HS-27A (cell line): ENCODE measurements around the gene COL27A1.
"Not testable (repeated sequence)": the region's sequence is repeated elsewhere in the genome, so short reads cannot be mapped to it uniquely, and the experiment has no call there.

ENCODE experiments used
- DNase-seq: peaks from one replicate; pipeline ENCODE4 v3.0.0-alpha.2; 2012; ENCODE audit warnings: low read depth, missing footprints

Gene COL27A1

DNA sequence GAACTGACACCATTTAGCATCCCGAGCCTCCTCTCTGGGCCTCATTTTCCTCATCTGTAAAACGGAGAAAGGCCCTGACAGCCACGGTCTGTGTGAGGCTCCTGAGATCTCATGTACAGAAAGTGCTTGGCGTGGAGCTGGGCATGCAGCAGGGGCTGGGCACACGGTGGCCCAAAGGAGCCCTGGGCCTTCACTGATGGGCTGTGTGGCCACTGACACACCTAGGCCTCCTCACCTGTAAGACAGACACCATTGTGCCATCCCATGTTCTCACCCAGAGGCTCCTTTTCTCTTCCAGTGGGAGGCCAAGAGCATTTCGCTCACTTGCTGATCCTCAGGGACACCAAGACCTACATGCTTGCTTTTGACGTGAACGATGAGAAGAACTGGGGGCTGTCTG lies 169.2 kb downstream of the COL27A1 start:
- no peak for DNase-seq

DNA sequence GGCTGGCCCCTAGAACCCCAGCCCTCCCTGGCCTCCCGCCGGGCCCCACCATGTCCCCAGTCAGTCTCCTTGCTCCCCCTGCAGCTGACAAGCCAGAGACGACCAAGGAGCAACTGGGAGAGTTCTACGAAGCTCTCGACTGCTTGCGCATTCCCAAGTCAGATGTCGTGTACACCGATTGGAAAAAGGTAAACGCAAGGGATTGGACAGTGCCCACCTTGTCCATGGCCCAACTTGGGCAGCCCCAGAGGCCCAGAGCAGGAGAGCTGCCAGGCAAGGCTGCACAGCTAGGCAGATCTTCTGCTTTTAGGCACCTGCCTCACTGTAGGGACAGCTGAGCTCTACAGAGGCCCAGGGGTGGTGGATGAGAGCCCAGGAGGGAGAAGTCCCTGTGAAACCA lies 169.6 kb downstream of the COL27A1 start:
- not testable (repeated sequence) for DNase-seq

DNA sequence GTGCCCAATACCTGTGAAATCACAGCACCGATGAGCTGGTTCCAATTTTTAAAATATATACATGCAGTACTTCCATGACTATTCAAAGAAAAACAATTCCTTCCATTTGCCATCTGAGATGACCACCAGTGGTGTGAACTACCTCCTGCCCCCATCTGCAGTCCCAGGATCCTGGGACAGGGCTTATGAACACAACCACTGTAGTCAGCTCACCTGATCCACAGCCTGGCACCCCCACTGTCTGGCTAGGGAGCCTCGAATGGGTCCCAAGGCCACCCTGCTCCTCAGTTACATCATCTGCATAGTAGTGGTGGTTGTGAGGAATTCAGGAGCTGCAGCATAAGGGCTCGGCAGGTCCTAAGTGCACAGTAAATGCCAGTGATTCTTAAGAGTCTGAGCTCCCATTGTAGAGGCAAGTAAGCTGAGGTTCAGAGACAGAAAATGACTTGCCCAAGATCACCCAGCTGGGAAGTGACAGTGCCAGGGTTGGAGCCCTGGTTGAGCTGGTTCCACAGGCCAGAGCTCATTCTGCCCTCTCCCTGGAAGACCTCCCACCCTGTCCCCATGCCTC lies 170.4 kb downstream of the COL27A1 start:
- DNase-seq: not testable (repeated sequence)

DNA sequence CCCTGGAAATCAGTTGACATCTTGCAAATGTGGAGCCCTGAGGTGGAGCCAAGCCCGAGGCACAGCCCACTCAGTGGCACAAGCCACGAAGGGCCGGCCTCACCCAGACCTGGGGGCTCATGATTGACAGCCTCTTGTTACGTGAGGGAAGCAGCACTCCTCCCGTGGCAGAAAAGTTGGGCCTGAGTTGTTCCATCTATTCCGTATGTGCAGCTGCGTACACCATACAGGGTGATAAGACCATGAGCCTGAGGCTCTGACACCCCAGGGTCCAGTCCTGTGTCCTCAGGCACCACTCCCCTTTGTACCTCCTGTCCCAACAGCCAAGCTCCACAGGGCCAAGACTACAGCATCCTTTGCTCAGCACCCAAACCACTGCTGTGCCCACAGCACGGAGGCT lies 172.4 kb downstream of the COL27A1 start:
- DNase-seq: no peak

DNA sequence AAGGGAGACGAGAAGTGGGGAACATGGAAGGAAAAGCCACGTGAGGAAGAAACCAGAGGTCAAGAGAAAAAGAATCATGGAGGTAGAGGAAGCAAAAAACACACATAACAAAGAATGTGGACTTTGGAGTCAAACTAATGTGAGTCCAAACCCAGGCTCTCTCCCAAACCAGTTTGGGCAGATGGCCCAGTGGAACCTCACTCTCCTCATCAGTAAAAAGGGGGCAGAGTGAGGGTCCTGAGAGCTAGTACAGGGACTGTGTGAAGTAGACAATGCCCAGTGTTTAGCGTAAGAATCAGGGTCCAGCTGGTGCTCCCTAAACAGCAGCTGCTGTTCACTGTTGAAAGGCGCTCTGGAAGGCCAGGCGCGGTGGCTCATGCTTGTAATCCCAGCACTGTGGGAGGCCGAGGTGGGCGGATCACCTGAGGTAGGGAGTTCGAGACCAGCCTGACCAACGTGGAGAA lies 173.1 kb downstream of the COL27A1 start:
- not testable (repeated sequence) for DNase-seq

DNA sequence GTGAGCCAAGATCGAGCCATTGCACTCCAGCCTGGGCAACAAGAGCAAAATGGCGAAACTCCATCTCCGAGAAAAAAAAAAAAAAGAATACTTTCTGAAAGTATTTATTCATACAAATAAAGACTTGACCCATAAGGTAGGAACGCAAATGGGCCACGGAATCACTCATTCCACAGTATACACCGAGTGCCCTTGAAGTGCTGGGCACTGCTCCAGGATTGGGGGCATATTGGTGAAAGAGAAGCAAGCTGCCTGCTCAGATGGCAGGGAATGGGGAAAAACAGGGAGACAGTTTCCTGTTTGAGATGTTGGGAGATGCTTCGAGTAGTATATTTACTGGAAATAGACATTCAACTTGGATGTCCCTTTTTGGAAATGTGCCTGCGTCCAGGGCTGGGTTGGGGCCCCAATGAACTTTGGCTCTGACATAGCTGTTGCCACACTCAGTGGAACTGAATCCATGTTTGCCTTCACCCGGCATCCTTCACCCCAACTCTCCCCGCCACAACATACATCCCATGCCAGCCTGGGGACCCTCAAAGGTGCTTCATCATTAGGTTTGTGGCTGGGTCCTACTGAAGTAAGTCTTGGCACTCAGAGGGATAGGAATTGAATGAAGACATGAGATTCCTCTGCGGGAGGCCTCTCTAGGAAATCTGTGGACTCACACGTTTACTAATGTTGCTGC lies 173.7 kb downstream of the COL27A1 start:
- DNase-seq: not testable (repeated sequence)

DNA sequence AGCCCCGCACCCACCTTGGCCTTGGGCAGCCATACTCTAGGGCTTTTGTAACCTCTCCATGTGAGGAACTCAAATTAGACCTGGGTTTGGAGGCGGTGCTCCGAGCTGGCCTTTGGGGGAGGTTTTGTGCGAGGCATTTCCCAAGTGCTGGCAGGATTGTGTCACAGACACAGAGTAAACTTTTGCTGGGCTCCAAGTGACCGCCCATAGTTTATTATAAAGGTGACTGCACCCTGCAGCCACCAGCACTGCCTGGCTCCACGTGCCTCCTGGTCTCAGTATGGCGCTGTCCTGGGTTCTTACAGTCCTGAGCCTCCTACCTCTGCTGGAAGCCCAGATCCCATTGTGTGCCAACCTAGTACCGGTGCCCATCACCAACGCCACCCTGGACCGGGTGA lies 174.3 kb downstream of the COL27A1 start, which contains the start of gene ORM2:
Gene ORM2 (plus strand): TSS at position 245 of the 398 bp plus-strand sequence. CDS start 36 bp downstream, at position 281.
- DNase-seq: not testable (repeated sequence)

DNA sequence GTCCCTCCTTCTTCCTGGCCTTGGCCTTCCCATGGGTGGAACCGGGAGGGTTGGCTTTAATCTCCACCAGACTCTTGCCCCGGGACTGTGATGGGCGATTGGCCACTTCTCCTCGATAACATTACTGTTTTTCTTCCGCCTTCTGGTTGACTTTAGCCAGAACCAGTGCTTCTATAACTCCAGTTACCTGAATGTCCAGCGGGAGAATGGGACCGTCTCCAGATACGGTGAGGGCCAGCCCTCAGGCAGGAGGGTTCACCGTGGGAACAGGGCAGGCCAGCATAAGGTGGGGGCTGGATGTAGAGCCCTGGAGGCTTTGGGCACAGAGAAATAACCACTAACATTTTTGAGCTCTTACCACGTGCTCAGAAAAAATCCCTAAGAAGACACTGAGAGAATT lies 175.3 kb downstream of the COL27A1 start:
- DNase-seq: no peak

DNA sequence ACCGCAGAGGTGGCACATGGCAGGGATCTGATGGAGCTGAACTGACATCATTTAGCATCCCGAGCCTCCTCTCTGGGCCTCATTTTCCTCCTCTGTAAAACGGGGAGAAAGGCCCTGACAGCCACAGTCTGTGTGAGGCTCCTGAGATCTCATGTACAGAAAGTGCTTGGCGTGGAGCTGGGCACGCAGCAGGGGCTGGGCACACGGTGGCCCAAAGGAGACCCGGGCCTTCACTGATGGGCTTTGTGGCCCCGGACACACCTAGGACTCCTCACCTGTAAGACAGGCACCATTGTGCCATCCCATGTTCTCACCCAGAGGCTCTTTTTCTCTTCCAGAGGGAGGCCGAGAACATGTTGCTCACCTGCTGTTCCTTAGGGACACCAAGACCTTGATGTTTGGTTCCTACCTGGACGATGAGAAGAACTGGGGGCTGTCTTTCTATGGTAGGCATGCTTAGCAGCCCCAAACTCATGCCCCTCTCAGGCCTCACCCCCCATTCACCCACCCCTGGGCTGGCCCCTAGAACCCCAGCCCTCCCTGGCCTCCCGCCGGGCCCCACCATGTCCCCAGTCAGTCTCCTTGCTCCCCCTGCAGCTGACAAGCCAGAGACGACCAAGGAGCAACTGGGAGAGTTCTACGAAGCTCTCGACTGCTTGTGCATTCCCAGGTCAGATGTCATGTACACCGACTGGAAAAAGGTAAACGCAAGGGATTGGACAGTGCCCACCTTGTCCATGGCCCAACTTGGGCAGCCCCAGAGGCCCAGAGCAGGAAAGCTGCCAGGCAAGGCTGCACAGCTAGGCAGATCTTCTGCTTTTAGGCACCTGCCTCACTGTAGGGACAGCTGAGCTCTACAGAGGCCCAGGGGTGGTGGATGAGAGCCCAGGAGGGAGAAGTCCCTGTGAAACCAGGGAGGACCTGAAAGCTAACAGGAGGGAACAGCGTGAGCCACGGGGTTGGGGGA lies 176.2 kb downstream of the COL27A1 start:
- not testable (repeated sequence) for DNase-seq

DNA sequence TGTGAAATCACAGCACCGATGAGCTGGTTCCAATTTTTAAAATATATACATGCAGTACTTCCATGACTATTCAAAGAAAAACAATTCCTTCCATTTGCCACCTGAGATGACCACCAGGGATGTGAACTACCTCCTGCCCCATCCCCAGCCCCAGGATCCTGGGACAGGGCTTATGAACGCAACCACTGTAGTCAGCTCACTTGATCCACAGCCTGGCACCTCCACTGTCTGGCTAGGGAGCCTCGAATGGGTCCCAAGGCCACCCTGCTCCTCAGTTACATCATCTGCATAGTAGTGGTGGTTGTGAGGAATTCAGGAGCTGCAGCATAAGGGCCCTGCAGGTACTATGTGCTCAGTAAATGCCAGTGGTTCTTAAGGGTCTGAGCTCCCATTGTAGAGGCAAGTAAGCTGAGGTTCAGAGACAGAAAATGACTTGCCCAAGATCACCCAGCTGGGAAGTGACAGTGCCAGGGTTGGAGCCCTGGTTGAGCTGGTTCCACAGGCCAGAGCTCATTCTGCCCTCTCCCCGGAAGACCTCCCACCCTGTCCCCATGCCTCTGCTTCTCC lies 177.2 kb downstream of the COL27A1 start:
- not testable (repeated sequence) for DNase-seq

DNA sequence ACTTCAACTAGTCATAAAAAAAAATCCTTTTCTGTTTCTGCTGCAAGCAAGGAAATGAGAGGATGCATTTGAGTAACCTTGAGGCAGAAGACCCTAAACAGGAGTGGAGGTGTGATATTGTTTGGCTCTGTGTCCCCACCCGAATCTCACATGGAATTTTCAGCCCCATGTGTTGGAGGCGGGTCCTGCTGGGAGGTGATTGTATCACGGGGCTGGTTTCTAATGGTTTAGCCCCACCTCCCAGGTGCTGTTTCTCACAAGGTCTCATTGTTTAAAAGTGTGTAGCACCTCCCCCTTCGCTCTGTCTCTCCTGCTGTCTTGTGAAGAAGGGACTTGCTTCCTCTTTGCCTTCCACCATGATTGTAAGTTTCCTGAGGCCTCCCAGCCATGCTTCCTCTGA lies 178.4 kb downstream of the COL27A1 start:
- DNase-seq: not testable (repeated sequence)

DNA sequence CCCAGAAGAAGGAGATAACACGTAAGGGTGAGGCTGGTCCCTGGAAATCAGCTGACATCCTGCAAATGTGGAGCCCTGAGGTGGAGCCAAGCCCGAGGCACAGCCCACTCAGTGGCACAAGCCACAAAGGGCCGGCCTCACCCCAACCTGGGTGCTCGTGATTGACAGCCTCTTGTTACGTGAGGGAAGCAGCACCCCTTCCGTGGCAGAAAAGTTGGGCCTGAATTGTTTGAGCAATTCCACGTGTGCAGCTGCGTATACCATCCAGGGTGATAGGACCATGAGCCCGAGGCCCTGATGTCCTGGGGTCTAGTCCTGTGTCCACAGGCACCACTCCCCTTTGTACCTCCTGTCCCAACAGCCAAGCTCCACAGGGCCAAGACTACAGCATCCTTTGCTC lies 179.2 kb downstream of the COL27A1 start:
- no peak for DNase-seq

DNA sequence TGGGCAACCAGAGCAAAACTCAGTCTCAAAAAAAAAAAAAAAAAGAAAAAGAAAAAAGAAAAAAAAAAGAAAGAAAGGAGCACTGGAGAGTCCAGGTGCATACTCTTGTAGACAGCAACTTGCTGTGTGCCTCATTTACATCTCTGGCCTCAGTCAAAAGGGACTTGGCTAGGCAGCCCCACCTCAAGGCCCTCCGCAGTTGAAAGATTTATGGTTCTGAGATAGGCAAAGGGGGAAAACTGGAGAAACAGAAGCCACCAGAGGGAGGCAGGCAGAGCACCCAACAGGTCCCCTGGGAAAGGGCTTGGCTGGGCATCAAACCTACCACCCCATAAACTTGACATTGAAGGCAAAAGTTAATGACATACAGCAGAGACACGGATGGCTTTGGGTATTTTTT lies 180.4 kb downstream of the COL27A1 start:
- no peak for DNase-seq

DNA sequence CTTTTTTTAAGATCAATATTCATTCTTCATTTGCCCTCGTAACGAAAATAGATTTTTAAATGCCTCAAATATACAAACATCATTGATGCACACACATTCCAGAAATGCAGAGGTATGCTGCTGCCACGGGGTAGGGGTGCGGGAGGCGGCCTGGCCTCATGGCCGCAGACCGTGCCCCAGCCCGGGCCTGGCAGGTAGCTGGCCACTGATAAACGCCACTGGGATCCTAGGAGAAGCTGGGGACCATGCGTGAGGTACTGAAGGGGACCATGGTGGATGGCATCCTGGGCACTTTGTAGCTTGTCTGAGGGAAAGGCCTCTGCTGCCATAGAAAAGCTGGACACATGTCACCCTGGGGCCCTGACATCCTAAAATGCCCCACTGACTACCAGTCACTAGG lies 180.8 kb downstream of the COL27A1 start:
- DNase-seq: no peak

DNA sequence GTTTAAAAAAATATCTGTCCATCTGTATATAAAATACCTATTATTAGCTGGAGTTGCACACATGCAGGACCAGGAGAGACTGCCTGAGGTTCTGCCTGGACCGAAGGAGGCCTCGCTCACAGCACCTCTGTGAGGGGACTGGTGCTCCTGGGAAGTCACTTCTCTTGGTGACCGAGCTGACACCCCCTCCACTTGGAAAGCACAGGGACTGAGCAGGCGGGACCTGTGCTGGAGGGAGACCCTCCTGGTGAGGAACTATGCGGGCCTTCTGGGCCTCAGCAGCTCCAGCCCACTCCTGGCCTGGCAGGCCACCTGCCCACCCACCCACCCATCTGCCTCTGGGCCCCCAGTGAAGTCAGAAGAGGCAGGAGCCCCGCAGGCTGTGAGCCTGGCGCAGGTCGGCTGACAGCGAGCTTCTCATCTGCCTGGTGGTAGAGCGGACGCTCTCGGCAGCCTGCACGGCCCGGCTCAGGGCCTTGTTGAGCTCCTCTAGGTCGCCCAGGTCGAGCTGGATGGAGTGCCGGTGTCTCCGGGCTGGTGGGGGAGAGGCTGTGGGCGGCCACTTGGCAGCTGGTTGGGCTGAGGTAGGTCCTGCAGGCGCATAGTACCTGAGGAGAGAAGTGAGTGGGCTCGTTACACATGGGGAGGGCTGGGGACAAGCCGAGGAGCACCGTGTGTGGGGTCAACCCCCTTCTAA lies 181.5 kb downstream of the COL27A1 start:
- no peak for DNase-seq

DNA sequence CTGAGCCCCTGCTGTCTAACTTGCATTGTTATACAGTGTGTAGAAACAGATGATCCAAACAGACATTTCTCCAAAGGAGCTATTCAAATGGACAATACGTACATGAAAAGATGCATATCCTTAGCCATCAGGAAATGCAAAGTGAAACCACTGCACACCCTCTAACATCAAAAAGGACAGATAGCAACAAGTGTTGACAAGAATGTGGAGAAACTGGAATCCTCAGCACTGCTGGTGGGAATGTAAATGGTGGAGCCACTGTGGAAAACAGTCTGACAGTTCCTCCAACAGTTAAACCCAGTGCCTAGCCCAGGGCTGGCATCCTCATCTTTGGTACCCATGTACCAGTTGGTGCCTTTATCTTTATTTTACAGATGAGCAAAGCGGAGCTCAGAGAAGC lies 182.8 kb downstream of the COL27A1 start:
- DNase-seq: no peak

DNA sequence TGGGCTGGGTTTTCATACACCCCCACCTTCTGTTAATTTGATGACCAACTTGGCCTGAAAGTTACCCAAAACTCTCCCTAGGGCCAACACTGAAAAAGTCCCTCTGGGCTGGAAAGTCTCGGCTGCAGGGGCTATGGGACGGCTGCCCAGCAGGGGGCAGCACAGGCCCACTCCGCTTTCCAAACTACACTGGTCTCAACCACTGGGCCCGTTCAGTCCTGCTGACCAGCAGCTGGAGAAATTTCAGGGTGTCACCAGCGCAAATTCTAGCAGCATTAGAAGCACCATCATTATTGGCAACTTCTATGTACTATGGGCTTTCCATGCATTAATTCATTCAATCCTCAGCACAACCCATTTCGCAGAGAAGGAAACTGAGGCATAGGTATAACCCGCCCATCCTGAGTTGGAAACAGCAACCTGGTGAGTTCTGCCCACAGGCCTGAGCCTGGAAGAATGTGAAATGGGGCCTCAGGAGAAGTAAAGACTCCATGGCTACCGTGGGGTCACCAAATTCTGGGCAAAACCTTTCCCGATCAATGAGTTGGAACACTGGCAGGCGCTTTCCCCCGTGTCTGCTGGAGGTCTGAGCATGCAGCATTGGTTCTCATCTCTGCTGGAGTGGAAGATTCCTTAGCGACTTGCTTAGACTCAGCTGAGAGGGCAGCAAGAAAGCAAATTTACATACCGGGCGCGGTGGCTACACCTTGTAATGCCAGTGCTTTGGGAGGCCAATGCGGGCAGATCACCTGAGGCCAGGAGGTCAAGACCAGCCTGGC lies 184.0 kb downstream of the COL27A1 start:
- no peak for DNase-seq

DNA sequence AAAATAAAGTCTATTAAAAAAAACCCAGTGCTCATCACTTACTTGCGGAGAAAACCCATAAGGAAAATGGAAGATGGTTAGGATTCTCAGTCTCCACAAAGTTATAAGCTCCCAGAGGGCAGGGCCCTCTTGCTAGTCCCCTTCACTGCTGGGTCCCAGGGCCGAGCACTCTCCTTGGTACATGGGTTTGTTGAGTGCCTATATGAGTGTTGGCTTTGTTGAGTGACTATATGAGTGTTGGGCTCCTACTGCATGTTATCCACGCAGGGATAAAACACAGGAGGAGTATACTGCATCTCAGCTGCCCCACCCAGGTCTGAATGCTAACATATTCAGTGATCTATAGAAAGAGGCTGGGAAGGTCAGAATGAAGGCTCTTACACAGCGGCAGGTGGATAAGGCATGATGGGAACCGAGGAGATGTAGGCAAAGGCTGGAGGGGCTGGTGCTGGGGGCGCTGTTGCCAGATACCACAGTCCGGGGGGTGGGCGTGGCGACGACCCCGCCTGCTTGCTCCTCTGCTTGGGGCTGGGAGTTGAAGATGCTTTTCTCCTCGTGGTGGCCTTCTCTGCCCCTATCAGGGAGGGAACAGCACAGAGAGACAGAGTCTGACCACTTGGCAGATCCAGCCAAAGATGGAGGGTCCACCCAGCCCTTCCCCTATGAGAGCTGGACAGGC lies 186.0 kb downstream of the COL27A1 start:
- no peak for DNase-seq

DNA sequence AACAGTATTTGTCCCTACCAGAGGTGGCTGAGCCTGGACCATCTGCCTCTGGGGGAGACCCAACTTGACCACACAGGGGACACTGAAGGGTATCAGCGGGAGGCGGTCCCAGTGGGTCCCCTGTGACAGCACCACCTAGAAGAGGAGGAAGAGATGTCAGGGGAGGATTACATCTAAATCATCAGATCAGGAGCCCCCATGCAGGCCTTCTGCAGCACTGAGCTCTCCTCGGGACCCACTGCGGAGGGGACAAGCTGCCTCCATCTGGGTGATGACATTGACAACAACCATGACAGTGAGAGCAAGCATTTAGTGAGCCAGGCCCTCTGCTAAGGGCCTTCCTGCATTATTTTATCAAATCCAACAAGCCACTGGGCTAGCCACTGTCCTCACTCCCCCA lies 186.7 kb downstream of the COL27A1 start:
- no peak for DNase-seq

DNA sequence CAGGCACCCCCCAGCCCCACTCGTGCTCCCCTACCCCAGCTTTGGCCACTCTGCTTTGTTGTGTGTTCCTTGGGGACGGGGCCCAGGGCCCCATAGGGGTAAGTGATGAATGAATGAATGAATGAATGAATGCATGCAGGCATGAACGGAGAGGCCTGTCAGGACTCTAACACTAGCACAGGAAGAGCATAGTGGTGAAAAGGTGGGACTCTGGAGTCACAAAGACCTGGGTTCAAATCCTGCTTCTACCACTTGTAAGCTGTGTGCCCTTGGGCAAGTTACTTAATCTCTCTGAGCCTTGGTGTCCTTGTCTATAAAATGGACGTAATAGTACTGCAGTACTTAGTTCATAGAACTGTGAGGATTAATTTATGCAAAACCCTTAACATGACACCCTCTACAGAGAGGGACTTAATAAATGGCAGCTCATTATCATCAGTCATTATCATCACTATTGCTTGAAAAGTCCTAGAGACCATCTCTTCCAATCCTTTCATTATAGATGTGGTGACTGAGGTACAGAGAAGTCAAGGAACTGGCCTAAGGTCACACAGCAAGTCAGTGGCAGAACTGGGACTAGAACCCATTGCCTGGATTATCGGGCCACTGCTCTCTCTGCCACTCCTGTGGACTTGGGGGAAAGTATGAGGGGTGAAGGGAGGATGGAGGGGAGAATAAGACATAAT lies 187.6 kb downstream of the COL27A1 start:
- no peak for DNase-seq
